H9 (cell line): ENCODE measurements around the gene POU6F2. TPM values are rescaled to one million over a fixed set of nuclear protein-coding genes. Genes with fewer than 3 reads are reported as not detected.

ENCODE experiments used
- DNase-seq: peaks from one replicate; pipeline ENCODE4 v3.0.0-alpha.2; 2017
- H2AFZ ChIP-seq: one replicate; pipeline ENCODE4 v1.6.1; 2013; ENCODE audit warnings: mild to moderate bottlenecking, low read length, control low read depth, moderate library complexity
- H2AK5ac ChIP-seq: 2 replicates; pipeline ENCODE4 v1.6.1; 2013; ENCODE audit warnings: low read length, control low read depth, mixed read lengths; ENCODE audit not compliant: insufficient read length
- H2BK120ac ChIP-seq: one replicate; pipeline ENCODE4 v1.6.1; 2013; ENCODE audit warnings: low read depth, mild to moderate bottlenecking, low read length, control low read depth, inconsistent platforms; ENCODE audit not compliant: poor library complexity, severe bottlenecking
- H2BK12ac ChIP-seq: 2 replicates; pipeline ENCODE4 v1.6.1; 2013; ENCODE audit warnings: low read length, control low read depth, mixed read lengths, low read depth; ENCODE audit not compliant: insufficient read length
- H2BK15ac ChIP-seq: 2 replicates; pipeline ENCODE4 v1.6.1; 2013; ENCODE audit warnings: low read depth, low read length, control low read depth
- H2BK20ac ChIP-seq: one replicate; pipeline ENCODE4 v1.6.1; 2013; ENCODE audit warnings: low read depth, mild to moderate bottlenecking, low read length, control low read depth, inconsistent platforms; ENCODE audit not compliant: poor library complexity, severe bottlenecking
- H2BK5ac ChIP-seq: 2 replicates; pipeline ENCODE4 v1.6.1; 2013; ENCODE audit warnings: low read length, control low read depth, mixed read lengths; ENCODE audit not compliant: insufficient read length
- H3K14ac ChIP-seq: 2 replicates; pipeline ENCODE4 v1.6.1; 2013; ENCODE audit warnings: low read length, control low read depth; ENCODE audit not compliant: insufficient read depth
- H3K18ac ChIP-seq: 2 replicates; pipeline ENCODE4 v1.6.1; 2013; ENCODE audit warnings: low read depth, mild to moderate bottlenecking, mixed read lengths, low read length, control low read depth; ENCODE audit not compliant: insufficient read length
- H3K23ac ChIP-seq: 2 replicates; pipeline ENCODE4 v1.6.1; 2013; ENCODE audit warnings: low read length, control low read depth, mixed read lengths, low read depth; ENCODE audit not compliant: insufficient read length
- H3K23me2 ChIP-seq: 2 replicates; pipeline ENCODE4 v1.6.1; 2013; ENCODE audit warnings: low read depth, mild to moderate bottlenecking, mixed read lengths, low read length, control low read depth; ENCODE audit not compliant: insufficient read length, poor library complexity, severe bottlenecking
- H3K27ac ChIP-seq: 2 replicates; pipeline ENCODE4 v1.5.1; 2013; ENCODE audit warnings: low read length, control low read depth, mixed read lengths, low read depth; ENCODE audit not compliant: insufficient read length
- H3K27me3 ChIP-seq: 2 replicates; pipeline ENCODE4 v1.6.1; 2013; ENCODE audit warnings: low read length, control low read depth, inconsistent platforms; ENCODE audit not compliant: insufficient read depth
- H3K4ac ChIP-seq: 2 replicates; pipeline ENCODE4 v1.6.1; 2013; ENCODE audit warnings: low read depth, mild to moderate bottlenecking, control low read depth, inconsistent platforms, low read length, moderate library complexity
- H3K4me1 ChIP-seq: 2 replicates; pipeline ENCODE4 v1.6.1; 2013; ENCODE audit warnings: low read length, control low read depth, inconsistent platforms; ENCODE audit not compliant: insufficient read depth
- H3K4me2 ChIP-seq: 2 replicates; pipeline ENCODE4 v1.6.1; 2013; ENCODE audit warnings: low read length, control low read depth, mixed read lengths; ENCODE audit not compliant: insufficient read length, insufficient read depth
- H3K56ac ChIP-seq: 2 replicates; pipeline ENCODE4 v1.6.1; 2013; ENCODE audit warnings: low read depth, mild to moderate bottlenecking, mixed read lengths, low read length, control low read depth; ENCODE audit not compliant: insufficient read length
- H3K79me1 ChIP-seq: 2 replicates; pipeline ENCODE4 v1.6.1; 2013; ENCODE audit warnings: low read depth, mild to moderate bottlenecking, moderate library complexity, low read length, control low read depth, inconsistent platforms; ENCODE audit not compliant: insufficient read depth, poor library complexity, severe bottlenecking
- H3K79me2 ChIP-seq: 2 replicates; pipeline ENCODE4 v1.6.1; 2013; ENCODE audit warnings: low read length, control low read depth, inconsistent platforms; ENCODE audit not compliant: insufficient read depth
- H3K9ac ChIP-seq: 2 replicates; pipeline ENCODE4 v1.6.1; 2013; ENCODE audit warnings: low read length, control low read depth, mixed read lengths; ENCODE audit not compliant: insufficient read length; ENCODE audit errors: extremely low read depth
- H3K9me3 ChIP-seq: one replicate; pipeline ENCODE4 v1.6.1; 2013; ENCODE audit warnings: low read depth, low read length, inconsistent platforms; ENCODE audit not compliant: control insufficient read depth
- H3T11ph ChIP-seq: one replicate; pipeline ENCODE4 v1.6.1; 2013; ENCODE audit warnings: mild to moderate bottlenecking, low read length, control low read depth, inconsistent platforms
- H4K20me1 ChIP-seq: one replicate; pipeline ENCODE4 v1.6.1; 2013; ENCODE audit not compliant: control insufficient read depth, insufficient read length, insufficient read depth
- H4K5ac ChIP-seq: 2 replicates; pipeline ENCODE4 v1.6.1; 2013; ENCODE audit warnings: low read depth, mild to moderate bottlenecking, mixed read lengths, low read length, control low read depth; ENCODE audit not compliant: insufficient read length
- H4K8ac ChIP-seq: replicated peaks from 2 replicates; pipeline ENCODE4 v1.6.1; 2013; ENCODE audit warnings: low read length, control low read depth, mixed read lengths, low read depth; ENCODE audit not compliant: insufficient read length
- H4K91ac ChIP-seq: 2 replicates; pipeline ENCODE4 v1.6.1; 2013; ENCODE audit warnings: low read depth, mild to moderate bottlenecking, moderate library complexity, mixed read lengths, low read length, control low read depth; ENCODE audit not compliant: insufficient read length
- H3K27ac Mint-ChIP-seq, 3 experiments: 2 replicates in 2 of 3; 3 replicates in 1 of 3; pipeline ENCODE4 v1.8.0; 2020 to 2021; ENCODE audit warnings: mixed read lengths in 3 of 3, mild to moderate bottlenecking in 1 of 3, moderate library complexity in 1 of 3
- H3K27me3 Mint-ChIP-seq: 2 replicates; pipeline ENCODE4 v1.8.0; 2021; ENCODE audit warnings: low read depth, mild to moderate bottlenecking, moderate library complexity, mixed read lengths
- H3K36me3 Mint-ChIP-seq, 3 experiments: 2 replicates in 2 of 3; 3 replicates in 1 of 3; pipeline ENCODE4 v1.8.0; 2020 to 2021; ENCODE audit warnings: low read depth in 3 of 3, mixed read lengths in 3 of 3; ENCODE audit not compliant: insufficient read depth in 1 of 3
- H3K4me1 Mint-ChIP-seq, 2 experiments: 2 replicates each; pipeline ENCODE4 v1.8.0; 2020; ENCODE audit warnings: mixed read lengths in 2 of 2
- H3K4me3 Mint-ChIP-seq, 2 experiments: 2 replicates in 1 of 2; 3 replicates in 1 of 2; pipeline ENCODE4 v1.8.0; 2020 to 2021; ENCODE audit warnings: mild to moderate bottlenecking in 2 of 2, mixed read lengths in 2 of 2, moderate library complexity in 1 of 2
- H3K9me3 Mint-ChIP-seq, 2 experiments: 2 replicates in 1 of 2; 3 replicates in 1 of 2; pipeline ENCODE4 v1.8.0; 2020; ENCODE audit warnings: mild to moderate bottlenecking in 2 of 2, mixed read lengths in 2 of 2, moderate library complexity in 1 of 2
- WGBS: extraction: QIAGEN DNeasy Blood & Tissue Kit; methylation state at CpG from one replicate; pipeline ENCODE4 v1.1.7; 2013; ENCODE audit warnings: missing lambda C conversion rate, low lambda C conversion rate, mixed read lengths; ENCODE audit not compliant: insufficient read length; ENCODE audit errors: extremely low coverage; 5-methylcytosine and 5-hydroxymethylcytosine counted together
- total RNA-seq: library from RNA; stranded (reverse); gene quantifications from 2 replicates; pipeline ENCODE4 v1.2.1, GENCODE V29; 2021
- TF ChIP-seq, protein P1 (sequence below): fragments of 200-600 bp; sonication (generic); conservative IDR thresholded peaks from 3 replicates; pipeline ENCODE4 v1.8.0; 2021; ENCODE audit warnings: antibody characterized with exemption, mild to moderate bottlenecking

The POU6F2 gene
- total RNA-seq, 1 experiment from 2014 or later: 1.9 TPM

- H3K18ac ChIP-seq: no peak overlapping the region
- no peak overlapping the region for H3K9ac ChIP-seq
- no peaks in the 10 kb centered on the region for H4K20me1 ChIP-seq
- H3K4me3 Mint-ChIP-seq: no peak overlapping the region
- no peak overlapping the region for H2BK15ac ChIP-seq
- H3K23me2 ChIP-seq: no peaks in the 10 kb centered on the region
- no peaks in the 10 kb centered on the region for H3K79me1 ChIP-seq
- peaks cover 12 to 23% of the 10 kb centered on the region in 2 experiments for H3K4me1 Mint-ChIP-seq
- no peaks in the 10 kb centered on the region for H3K9me3 ChIP-seq
- no peak overlapping the region for H2BK12ac ChIP-seq
- no peak overlapping the region for H2AFZ ChIP-seq
- H3K4me1 ChIP-seq: no peaks in the 10 kb centered on the region
- H3K27ac ChIP-seq: no peak overlapping the region
- H3T11ph ChIP-seq: no peak overlapping the region
- no peaks in the 10 kb centered on the region for H3K79me2 ChIP-seq
- no peak overlapping the region for H4K91ac ChIP-seq
- no peak for DNase-seq
- H3K9me3 Mint-ChIP-seq: peaks cover 0 to 5% of the 10 kb centered on the region in 2 experiments; a peak in 3 of 5 replicates
- TF ChIP-seq, protein P1, sequence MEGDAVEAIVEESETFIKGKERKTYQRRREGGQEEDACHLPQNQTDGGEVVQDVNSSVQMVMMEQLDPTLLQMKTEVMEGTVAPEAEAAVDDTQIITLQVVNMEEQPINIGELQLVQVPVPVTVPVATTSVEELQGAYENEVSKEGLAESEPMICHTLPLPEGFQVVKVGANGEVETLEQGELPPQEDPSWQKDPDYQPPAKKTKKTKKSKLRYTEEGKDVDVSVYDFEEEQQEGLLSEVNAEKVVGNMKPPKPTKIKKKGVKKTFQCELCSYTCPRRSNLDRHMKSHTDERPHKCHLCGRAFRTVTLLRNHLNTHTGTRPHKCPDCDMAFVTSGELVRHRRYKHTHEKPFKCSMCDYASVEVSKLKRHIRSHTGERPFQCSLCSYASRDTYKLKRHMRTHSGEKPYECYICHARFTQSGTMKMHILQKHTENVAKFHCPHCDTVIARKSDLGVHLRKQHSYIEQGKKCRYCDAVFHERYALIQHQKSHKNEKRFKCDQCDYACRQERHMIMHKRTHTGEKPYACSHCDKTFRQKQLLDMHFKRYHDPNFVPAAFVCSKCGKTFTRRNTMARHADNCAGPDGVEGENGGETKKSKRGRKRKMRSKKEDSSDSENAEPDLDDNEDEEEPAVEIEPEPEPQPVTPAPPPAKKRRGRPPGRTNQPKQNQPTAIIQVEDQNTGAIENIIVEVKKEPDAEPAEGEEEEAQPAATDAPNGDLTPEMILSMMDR: no peak
- no peak overlapping the region for H2BK5ac ChIP-seq
- no peak overlapping the region for H4K8ac ChIP-seq
- H3K27ac Mint-ChIP-seq: no peak overlapping the region
- H2BK120ac ChIP-seq: no peak overlapping the region
- no peak overlapping the region for H3K4ac ChIP-seq
- no peaks in the 10 kb centered on the region for H3K27me3 ChIP-seq
- H3K56ac ChIP-seq: no peak overlapping the region
- peaks cover 0 to 5% (median 4%) of the 10 kb centered on the region in 3 experiments; a peak in 4 of 7 replicates for H3K36me3 Mint-ChIP-seq
- no peak overlapping the region for H4K5ac ChIP-seq
- H2AK5ac ChIP-seq: no peak overlapping the region
- no CpG with 5 or more reads among the region's 5 CpGs for WGBS
- peaks cover 13% of the 10 kb centered on the region for H3K27me3 Mint-ChIP-seq
- no peak overlapping the region for H3K14ac ChIP-seq
- H2BK20ac ChIP-seq: no peak overlapping the region
- no peak overlapping the region for H3K23ac ChIP-seq
- H3K4me2 ChIP-seq: no peak overlapping the region
Measured at GRCh38 chr7:39071116-39071515, 93.4 kb downstream of the POU6F2 start.
